ENCODE results near the gene SOX8.
"Not testable (repeated sequence)": the region's sequence is repeated elsewhere in the genome, so short reads cannot be mapped to it uniquely, and the experiment has no call there.

DNA sequence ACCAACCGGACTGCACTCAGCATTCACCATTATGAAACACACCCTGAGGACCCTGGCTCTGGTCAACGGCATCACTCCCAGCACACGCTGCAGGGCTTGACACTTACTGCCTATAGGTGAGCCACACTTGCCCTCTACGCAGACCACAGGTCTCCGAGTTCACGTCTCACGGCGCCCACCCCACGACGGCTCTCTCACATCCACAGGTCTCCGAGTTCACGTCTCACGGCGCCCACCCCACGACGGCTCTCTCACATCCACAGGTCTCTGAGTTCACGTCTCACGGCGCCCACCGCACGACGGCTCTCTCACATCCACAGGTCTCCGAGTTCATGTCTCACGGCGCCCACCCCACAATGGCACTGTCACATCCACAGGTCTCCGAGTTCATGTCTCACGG is 25.8 kb upstream of the SOX8 start:
- TF ChIP-seq GABPA (IDR thresholded peaks at IDR 0.05; ENCODE audit: low read depth) = not testable (repeated sequence)
- TF ChIP-seq, protein P1, sequence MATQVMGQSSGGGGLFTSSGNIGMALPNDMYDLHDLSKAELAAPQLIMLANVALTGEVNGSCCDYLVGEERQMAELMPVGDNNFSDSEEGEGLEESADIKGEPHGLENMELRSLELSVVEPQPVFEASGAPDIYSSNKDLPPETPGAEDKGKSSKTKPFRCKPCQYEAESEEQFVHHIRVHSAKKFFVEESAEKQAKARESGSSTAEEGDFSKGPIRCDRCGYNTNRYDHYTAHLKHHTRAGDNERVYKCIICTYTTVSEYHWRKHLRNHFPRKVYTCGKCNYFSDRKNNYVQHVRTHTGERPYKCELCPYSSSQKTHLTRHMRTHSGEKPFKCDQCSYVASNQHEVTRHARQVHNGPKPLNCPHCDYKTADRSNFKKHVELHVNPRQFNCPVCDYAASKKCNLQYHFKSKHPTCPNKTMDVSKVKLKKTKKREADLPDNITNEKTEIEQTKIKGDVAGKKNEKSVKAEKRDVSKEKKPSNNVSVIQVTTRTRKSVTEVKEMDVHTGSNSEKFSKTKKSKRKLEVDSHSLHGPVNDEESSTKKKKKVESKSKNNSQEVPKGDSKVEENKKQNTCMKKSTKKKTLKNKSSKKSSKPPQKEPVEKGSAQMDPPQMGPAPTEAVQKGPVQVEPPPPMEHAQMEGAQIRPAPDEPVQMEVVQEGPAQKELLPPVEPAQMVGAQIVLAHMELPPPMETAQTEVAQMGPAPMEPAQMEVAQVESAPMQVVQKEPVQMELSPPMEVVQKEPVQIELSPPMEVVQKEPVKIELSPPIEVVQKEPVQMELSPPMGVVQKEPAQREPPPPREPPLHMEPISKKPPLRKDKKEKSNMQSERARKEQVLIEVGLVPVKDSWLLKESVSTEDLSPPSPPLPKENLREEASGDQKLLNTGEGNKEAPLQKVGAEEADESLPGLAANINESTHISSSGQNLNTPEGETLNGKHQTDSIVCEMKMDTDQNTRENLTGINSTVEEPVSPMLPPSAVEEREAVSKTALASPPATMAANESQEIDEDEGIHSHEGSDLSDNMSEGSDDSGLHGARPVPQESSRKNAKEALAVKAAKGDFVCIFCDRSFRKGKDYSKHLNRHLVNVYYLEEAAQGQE (IDR thresholded peaks at IDR 0.05; ENCODE audit: low read depth, low read length) = not testable (repeated sequence)

All from GM12878 (cell line).